OCI-LY1 (cell line): ENCODE results near the gene ATP2B2.

ENCODE experiments used
- EZH2 ChIP-seq: fragments of 200-600 bp; sonication (generic), shearing (Covaris generic); IDR thresholded peaks from 2 replicates; pipeline ENCODE4 v1.8.0; 2017; ENCODE audit warnings: borderline replicate concordance, mixed run types, mild to moderate bottlenecking, antibody characterized with exemption, low read length, moderate library complexity, mixed read lengths
- TF ChIP-seq, protein P1 (sequence below): fragments of 200-600 bp; sonication (generic), shearing (Covaris generic); IDR thresholded peaks from 2 replicates; pipeline ENCODE4 v1.5.1; 2017; ENCODE audit warnings: mild to moderate bottlenecking, antibody characterized with exemption, low read length, moderate library complexity, mixed read lengths

DNA sequence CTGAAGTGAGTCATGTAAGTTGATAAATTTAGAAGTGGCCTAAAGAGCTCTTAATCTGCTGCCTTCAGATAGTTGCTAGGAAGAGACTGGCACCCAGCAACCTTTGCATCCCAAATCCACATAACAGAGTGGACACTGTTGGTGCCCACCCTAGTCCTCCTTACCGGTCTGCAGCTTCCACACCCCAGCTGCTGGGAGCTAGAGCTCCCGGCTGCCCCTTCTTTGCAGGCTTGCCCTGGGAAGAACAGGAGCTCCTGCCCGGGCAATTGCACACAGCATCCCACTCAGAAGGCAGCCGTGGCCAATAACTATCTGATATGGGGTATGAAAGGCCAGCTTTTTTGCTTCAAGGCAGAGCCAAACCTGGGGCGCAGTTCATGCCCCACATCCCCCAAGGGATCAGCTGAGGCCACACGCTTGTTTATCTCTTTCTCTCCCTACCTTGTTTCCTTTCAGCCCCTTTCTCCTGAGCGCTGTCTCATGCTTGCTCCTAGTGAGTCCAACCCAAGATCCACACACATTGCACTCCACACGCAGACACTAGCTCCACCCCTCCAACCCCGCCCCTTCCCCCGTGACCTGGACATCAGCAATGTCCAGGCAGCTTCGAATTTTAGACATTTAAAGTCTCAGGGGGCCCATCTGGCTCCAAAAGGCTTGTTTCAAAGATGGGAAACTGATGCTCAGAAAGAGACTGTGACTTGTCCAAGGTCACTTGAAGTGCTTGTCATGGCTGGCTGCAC lies 9.1 kb downstream of the ATP2B2 start:
- TF ChIP-seq, protein P1, sequence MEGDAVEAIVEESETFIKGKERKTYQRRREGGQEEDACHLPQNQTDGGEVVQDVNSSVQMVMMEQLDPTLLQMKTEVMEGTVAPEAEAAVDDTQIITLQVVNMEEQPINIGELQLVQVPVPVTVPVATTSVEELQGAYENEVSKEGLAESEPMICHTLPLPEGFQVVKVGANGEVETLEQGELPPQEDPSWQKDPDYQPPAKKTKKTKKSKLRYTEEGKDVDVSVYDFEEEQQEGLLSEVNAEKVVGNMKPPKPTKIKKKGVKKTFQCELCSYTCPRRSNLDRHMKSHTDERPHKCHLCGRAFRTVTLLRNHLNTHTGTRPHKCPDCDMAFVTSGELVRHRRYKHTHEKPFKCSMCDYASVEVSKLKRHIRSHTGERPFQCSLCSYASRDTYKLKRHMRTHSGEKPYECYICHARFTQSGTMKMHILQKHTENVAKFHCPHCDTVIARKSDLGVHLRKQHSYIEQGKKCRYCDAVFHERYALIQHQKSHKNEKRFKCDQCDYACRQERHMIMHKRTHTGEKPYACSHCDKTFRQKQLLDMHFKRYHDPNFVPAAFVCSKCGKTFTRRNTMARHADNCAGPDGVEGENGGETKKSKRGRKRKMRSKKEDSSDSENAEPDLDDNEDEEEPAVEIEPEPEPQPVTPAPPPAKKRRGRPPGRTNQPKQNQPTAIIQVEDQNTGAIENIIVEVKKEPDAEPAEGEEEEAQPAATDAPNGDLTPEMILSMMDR: no peak
- no peak for TF ChIP-seq EZH2
